Measurements from ENCODE around the gene RAD51B.

GRCh38 chr14:68223631-68224030 is 404.1 kb downstream of the RAD51B start:
- TF ChIP-seq EZH2 (IDR thresholded peaks at IDR 0.05; ENCODE audit: borderline replicate concordance) (no peak), CTCF (IDR thresholded peaks at IDR 0.05; ENCODE audit: poor library complexity) (no peak)

Data from hepatocyte (in vitro differentiated cells).